Measurements from ENCODE around the gene ACAP1.

The ACAP1 gene

DNA sequence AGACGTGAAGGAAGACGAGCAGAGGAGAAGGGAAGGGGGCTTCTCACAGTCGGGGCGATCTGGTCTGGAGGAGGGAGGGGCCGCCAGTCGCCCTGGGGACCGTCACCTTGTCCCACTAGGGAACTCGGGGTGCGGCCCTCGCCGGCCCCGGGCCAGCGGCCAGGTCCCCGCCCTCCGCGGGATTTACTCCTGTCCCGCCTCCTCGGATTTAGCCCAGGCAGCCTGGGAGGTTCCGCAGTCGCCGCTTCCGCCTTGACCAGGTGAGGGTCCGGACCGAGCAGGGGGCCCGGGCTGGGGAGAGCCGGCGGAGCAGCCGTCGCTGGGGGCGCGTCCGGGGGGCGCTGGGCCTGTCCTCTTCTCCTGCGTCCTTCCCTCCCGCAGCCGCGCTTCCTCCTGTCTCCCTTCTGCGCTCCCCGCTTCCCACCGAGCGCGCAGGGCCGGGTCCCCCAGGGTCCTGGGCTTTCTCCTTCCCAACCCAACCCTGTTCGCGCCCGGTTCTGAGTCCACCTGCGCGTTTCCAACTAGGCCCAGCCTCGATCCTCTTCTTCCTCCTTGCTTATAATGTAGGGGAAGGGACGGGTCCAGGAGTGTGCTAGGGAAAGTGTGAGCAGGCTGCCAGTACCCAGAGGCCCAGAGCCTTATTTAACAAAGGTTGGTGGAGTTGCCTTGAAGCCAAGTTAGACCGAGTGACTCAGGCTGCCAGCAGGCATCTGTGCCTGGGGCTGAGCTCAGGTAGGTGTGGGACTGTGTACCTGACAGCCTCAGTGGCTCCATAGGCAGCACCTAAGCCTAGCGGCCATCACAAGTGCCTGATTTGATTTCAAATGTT lies 44.7 kb downstream of the ACAP1 start, which contains the start of gene TNK1:
TSS of gene TNK1 (plus strand) at position 235 of the 829 bp plus-strand sequence. CDS start 1,838 bp downstream, outside the sequence.
- H3K4me2 ChIP-seq (ENCODE audit: low read length), result no peak within 1 kb of the TSS
- peaks cover 6% of the 10 kb centered on the region for H3K9me3 ChIP-seq (ENCODE audit: control insufficient read depth, insufficient read depth, low read length)
- no peak within 1 kb of the TSS for H3K4me3 ChIP-seq (ENCODE audit: low read length)
- H3F3A ChIP-seq (ENCODE audit: control insufficient read depth, insufficient read depth), result no peaks in the 10 kb centered on the region
- no peaks in the 10 kb centered on the region for H3K9me2 ChIP-seq (replicated peaks; ENCODE audit: control insufficient read depth, low read length)
- H3K4me1 ChIP-seq (ENCODE audit: control insufficient read depth, low read length), result peaks cover 15% of the 10 kb centered on the region
- H3K27ac ChIP-seq (ENCODE audit: low read depth, low read length), result no peak within 1 kb of the TSS
- no peaks in the 10 kb centered on the region for H3K79me2 ChIP-seq (ENCODE audit: control insufficient read depth, low read length)
- H3K27me3 ChIP-seq (ENCODE audit: control insufficient read depth, low read length), result 0 out of 2 replicates have a peak, but pooled peaks cover 6% of the 10 kb centered on the region
- no peak for TF ChIP-seq EZH2phosphoT487 (IDR thresholded peaks at IDR 0.05; ENCODE audit: borderline replicate concordance, low read length)
- TF ChIP-seq, protein P1, sequence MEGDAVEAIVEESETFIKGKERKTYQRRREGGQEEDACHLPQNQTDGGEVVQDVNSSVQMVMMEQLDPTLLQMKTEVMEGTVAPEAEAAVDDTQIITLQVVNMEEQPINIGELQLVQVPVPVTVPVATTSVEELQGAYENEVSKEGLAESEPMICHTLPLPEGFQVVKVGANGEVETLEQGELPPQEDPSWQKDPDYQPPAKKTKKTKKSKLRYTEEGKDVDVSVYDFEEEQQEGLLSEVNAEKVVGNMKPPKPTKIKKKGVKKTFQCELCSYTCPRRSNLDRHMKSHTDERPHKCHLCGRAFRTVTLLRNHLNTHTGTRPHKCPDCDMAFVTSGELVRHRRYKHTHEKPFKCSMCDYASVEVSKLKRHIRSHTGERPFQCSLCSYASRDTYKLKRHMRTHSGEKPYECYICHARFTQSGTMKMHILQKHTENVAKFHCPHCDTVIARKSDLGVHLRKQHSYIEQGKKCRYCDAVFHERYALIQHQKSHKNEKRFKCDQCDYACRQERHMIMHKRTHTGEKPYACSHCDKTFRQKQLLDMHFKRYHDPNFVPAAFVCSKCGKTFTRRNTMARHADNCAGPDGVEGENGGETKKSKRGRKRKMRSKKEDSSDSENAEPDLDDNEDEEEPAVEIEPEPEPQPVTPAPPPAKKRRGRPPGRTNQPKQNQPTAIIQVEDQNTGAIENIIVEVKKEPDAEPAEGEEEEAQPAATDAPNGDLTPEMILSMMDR (IDR thresholded peaks at IDR 0.05; ENCODE audit: low read depth, low read length, poor library complexity, severe bottlenecking), result no peak
- H3K36me3 ChIP-seq (ENCODE audit: control insufficient read depth, low read length), result no peaks in the 10 kb centered on the region
- H4K20me1 ChIP-seq (ENCODE audit: control insufficient read depth, insufficient read depth, low read depth, low read length), result no peaks in the 10 kb centered on the region

DNA sequence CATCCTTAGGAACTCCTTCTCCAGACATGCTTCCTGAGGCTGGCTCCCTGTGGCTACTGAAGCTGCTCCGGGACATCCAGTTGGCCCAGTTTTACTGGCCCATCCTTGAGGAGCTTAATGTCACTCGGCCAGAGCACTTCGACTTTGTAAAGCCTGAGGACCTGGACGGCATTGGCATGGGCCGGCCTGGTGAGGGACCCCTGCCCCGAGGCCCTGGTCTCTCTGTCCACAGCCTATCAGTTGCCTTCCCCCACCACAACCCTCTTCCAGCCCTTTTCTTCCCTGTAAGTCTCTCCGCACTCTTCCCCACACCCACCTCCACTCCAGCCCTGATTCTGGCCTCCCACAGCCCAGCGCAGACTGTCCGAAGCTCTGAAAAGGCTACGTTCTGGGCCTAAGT lies 46.6 kb downstream of the ACAP1 start:
- Histone ChIP-seq H3K27ac (ENCODE audit: low read depth, low read length) (no peak overlapping the region), H3K4me1 (ENCODE audit: control insufficient read depth, low read length) (peaks cover 15% of the 10 kb centered on the region), H3K9me2 (replicated peaks; ENCODE audit: control insufficient read depth, low read length) (no peaks in the 10 kb centered on the region), H3K79me2 (ENCODE audit: control insufficient read depth, low read length) (no peaks in the 10 kb centered on the region), H3K9me3 (ENCODE audit: control insufficient read depth, insufficient read depth, low read length) (peaks cover 6% of the 10 kb centered on the region), H3K4me3 (ENCODE audit: low read length) (no peak overlapping the region), H3K27me3 (ENCODE audit: control insufficient read depth, low read length) (0 out of 2 replicates have a peak, but pooled peaks cover 6% of the 10 kb centered on the region), H3F3A (ENCODE audit: control insufficient read depth, insufficient read depth) (no peaks in the 10 kb centered on the region), H4K20me1 (ENCODE audit: control insufficient read depth, insufficient read depth, low read depth, low read length) (no peaks in the 10 kb centered on the region), H3K4me2 (ENCODE audit: low read length) (no peak overlapping the region), H3K36me3 (ENCODE audit: control insufficient read depth, low read length) (no peaks in the 10 kb centered on the region)
- no peak for TF ChIP-seq EZH2phosphoT487 (IDR thresholded peaks at IDR 0.05; ENCODE audit: borderline replicate concordance, low read length)
- TF ChIP-seq, protein P1 (IDR thresholded peaks at IDR 0.05; ENCODE audit: low read depth, low read length, poor library complexity, severe bottlenecking), result no peak

DNA sequence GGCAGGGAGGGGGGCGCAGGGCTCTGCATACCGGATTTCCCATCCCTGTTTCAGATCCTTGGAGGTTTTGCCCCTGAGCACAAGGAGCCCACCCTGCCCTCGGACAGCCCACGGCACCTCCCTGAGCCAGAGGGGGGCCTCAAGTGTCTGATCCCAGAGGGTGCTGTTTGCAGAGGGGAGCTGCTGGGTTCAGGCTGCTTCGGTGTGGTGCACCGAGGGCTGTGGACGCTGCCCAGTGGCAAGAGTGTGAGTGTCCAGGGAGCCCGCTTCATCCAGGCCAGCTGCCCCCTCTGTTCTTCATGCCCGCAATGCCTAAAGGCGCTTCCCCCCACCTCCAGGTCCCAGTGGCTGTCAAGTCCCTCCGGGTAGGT lies 47.0 kb downstream of the ACAP1 start:
- Histone ChIP-seq H3K4me1 (ENCODE audit: control insufficient read depth, low read length) (peaks cover 15% of the 10 kb centered on the region), H3K4me2 (ENCODE audit: low read length) (peak overlapping the region; percentile 91), H3K27me3 (ENCODE audit: control insufficient read depth, low read length) (0 out of 2 replicates have a peak, but pooled peaks cover 6% of the 10 kb centered on the region), H3K4me3 (ENCODE audit: low read length) (no peak overlapping the region), H3K79me2 (ENCODE audit: control insufficient read depth, low read length) (no peaks in the 10 kb centered on the region), H3K9me2 (replicated peaks; ENCODE audit: control insufficient read depth, low read length) (no peaks in the 10 kb centered on the region), H3F3A (ENCODE audit: control insufficient read depth, insufficient read depth) (no peaks in the 10 kb centered on the region), H3K27ac (ENCODE audit: low read depth, low read length) (no peak overlapping the region), H4K20me1 (ENCODE audit: control insufficient read depth, insufficient read depth, low read depth, low read length) (no peaks in the 10 kb centered on the region), H3K9me3 (ENCODE audit: control insufficient read depth, insufficient read depth, low read length) (peaks cover 6% of the 10 kb centered on the region), H3K36me3 (ENCODE audit: control insufficient read depth, low read length) (no peaks in the 10 kb centered on the region)
- no peak for TF ChIP-seq EZH2phosphoT487 (IDR thresholded peaks at IDR 0.05; ENCODE audit: borderline replicate concordance, low read length)
- TF ChIP-seq, protein P1 (IDR thresholded peaks at IDR 0.05; ENCODE audit: low read depth, low read length, poor library complexity, severe bottlenecking), result no peak

Measured in DOHH2 (cell line).